H1 (cell line): ENCODE results near the gene SSNA1. TPM values are rescaled to one million over a fixed set of nuclear protein-coding genes. Genes with fewer than 3 reads are reported as not detected.

Experiments
- CTCF ChIA-PET: fragments of 300-600 bp; sonication (Branson Sonifier 250); formaldehyde crosslinking; loops from one replicate; lab custom pipeline; 2021; ENCODE audit not compliant: partially characterized antibody; lab: Charles Lee
- POLR2A ChIA-PET: fragments of 300-600 bp; sonication (Branson Sonifier 250); formaldehyde crosslinking; loops from one replicate; lab custom pipeline; 2021; ENCODE audit warnings: inconsistent platforms; ENCODE audit not compliant: partially characterized antibody; lab: Charles Lee
- DNase-seq, 2 experiments: peaks; one replicate each; pipeline versions ENCODE4 v3.0.0 to v3.0.0-alpha.2; 2010 to 2022; ENCODE audit warnings: low spot score in 2 of 2, low read depth in 1 of 2, mixed read lengths in 1 of 2
- FAIRE-seq: peaks from 2 replicates; lab custom pipeline; 2011; peaks lifted over from hg19 to GRCh38; lab: Jason Lieb, UNC
- H2AFZ ChIP-seq: 2 replicates; pipeline ENCODE4 v1.8.1; 2012; ENCODE audit warnings: low read length, inconsistent platforms
- H2AK5ac ChIP-seq: 2 replicates; pipeline ENCODE4 v1.6.1; 2013; ENCODE audit warnings: low read depth, low read length
- H2BK120ac ChIP-seq: replicated peaks from 2 replicates; pipeline ENCODE3; 2013; ENCODE audit warnings: low read depth, low read length, inconsistent platforms
- H2BK12ac ChIP-seq: 2 replicates; pipeline ENCODE4 v1.6.1; 2013; ENCODE audit warnings: low read depth, low read length
- H2BK15ac ChIP-seq: 2 replicates; pipeline ENCODE4 v1.6.1; 2013; ENCODE audit warnings: low read length
- H2BK20ac ChIP-seq: 2 replicates; pipeline ENCODE4 v1.6.1; 2013; ENCODE audit warnings: low read length
- H2BK5ac ChIP-seq: 2 replicates; pipeline ENCODE4 v1.6.1; 2013; ENCODE audit warnings: low read depth, low read length
- H3K14ac ChIP-seq: 2 replicates; pipeline ENCODE4 v1.6.1; 2013; ENCODE audit warnings: inconsistent platforms; ENCODE audit not compliant: insufficient read length
- H3K18ac ChIP-seq: 2 replicates; pipeline ENCODE4 v1.6.1; 2013; ENCODE audit warnings: low read length; ENCODE audit errors: extremely low read depth
- H3K23ac ChIP-seq: 2 replicates; pipeline ENCODE4 v1.6.1; 2013; ENCODE audit warnings: inconsistent platforms; ENCODE audit not compliant: insufficient read length
- H3K23me2 ChIP-seq: 2 replicates; pipeline ENCODE4 v1.6.1; 2013; ENCODE audit warnings: low read depth, low read length
- H3K27ac ChIP-seq: 2 replicates; pipeline ENCODE4 v1.6.1; 2011; ENCODE audit warnings: low read depth, low read length, inconsistent platforms
- H3K27me3 ChIP-seq, 4 experiments: replicated peaks in 1 of 4; 1 replicate in 1 of 4; 2 replicates in 3 of 4; pipeline versions ENCODE4 v1.6.1 to v1.8.1; 2011 to 2013; ENCODE audit warnings: low read length in 3 of 4, mild to moderate bottlenecking in 3 of 4, inconsistent platforms in 2 of 4, mixed read lengths in 2 of 4, moderate library complexity in 1 of 4; ENCODE audit not compliant: control insufficient read depth in 3 of 4, insufficient read depth in 3 of 4; ENCODE audit errors: extremely low read depth in 1 of 4
- H3K36me3 ChIP-seq, 4 experiments: 2 replicates each; pipeline versions ENCODE4 v1.6.1 to v1.8.1; 2011 to 2013; ENCODE audit warnings: mild to moderate bottlenecking in 4 of 4, low read length in 3 of 4, moderate library complexity in 2 of 4, control low read depth in 1 of 4, inconsistent platforms in 1 of 4; ENCODE audit not compliant: insufficient read depth in 4 of 4, control insufficient read depth in 2 of 4
- H3K4ac ChIP-seq: replicated peaks from 2 replicates; pipeline ENCODE3; 2013; ENCODE audit warnings: low read length, low read depth, mixed read lengths, inconsistent platforms; ENCODE audit not compliant: insufficient read length
- H3K4me1 ChIP-seq, 4 experiments: replicated peaks in 1 of 4; 1 replicate in 1 of 4; 2 replicates in 3 of 4; pipeline versions ENCODE4 v1.6.1 to v1.8.1; 2011 to 2013; ENCODE audit warnings: low read length in 3 of 4, inconsistent platforms in 2 of 4, mixed read lengths in 1 of 4; ENCODE audit not compliant: insufficient read depth in 4 of 4, control insufficient read depth in 3 of 4
- H3K4me2 ChIP-seq, 2 experiments: 2 replicates each; pipeline versions ENCODE4 v1.6.1 to v1.8.1; 2011 to 2013; ENCODE audit warnings: low read depth in 2 of 2, low read length in 2 of 2, control low read depth in 1 of 2, inconsistent platforms in 1 of 2, mild to moderate bottlenecking in 1 of 2; ENCODE audit not compliant: insufficient read depth in 1 of 2
- H3K4me3 ChIP-seq, 4 experiments: fragments of 200-600, 300-600 bp in 1 of 4; sonication (generic), shearing (Covaris generic), sonication (Bioruptor Twin) in 1 of 4; 2 replicates each; pipeline versions ENCODE4 v1.5.1 to v1.8.1; 2011 to 2016; ENCODE audit warnings: low read length in 4 of 4, low read depth in 3 of 4, control low read depth in 2 of 4, inconsistent platforms in 2 of 4, mild to moderate bottlenecking in 2 of 4, mixed read lengths in 1 of 4, moderate library complexity in 1 of 4; ENCODE audit not compliant: insufficient read depth in 2 of 4; ENCODE audit errors: extremely low read depth in 1 of 4
- H3K56ac ChIP-seq: replicated peaks from 2 replicates; pipeline ENCODE3; 2013; ENCODE audit warnings: low read depth, mild to moderate bottlenecking, mixed read lengths, low read length, inconsistent platforms; ENCODE audit not compliant: insufficient read length
- H3K79me1 ChIP-seq: 2 replicates; pipeline ENCODE4 v1.6.1; 2013; ENCODE audit warnings: low read depth, low read length, control low read depth
- H3K79me2 ChIP-seq, 2 experiments: 2 replicates each; pipeline versions ENCODE4 v1.6.1 to v1.8.1; 2012 to 2013; ENCODE audit warnings: low read length in 2 of 2, mild to moderate bottlenecking in 2 of 2, inconsistent platforms in 1 of 2; ENCODE audit not compliant: insufficient read depth in 2 of 2, control insufficient read depth in 1 of 2
- H3K9ac ChIP-seq, 4 experiments: replicated peaks in 1 of 4; 1 replicate in 1 of 4; 2 replicates in 3 of 4; pipeline versions ENCODE4 v1.6.1 to v1.8.1; 2011 to 2013; ENCODE audit warnings: low read depth in 3 of 4, low read length in 3 of 4, control low read depth in 2 of 4, mild to moderate bottlenecking in 2 of 4, moderate library complexity in 2 of 4, inconsistent platforms in 1 of 4; ENCODE audit errors: extremely low read depth in 1 of 4
- H3K9me3 ChIP-seq, 2 experiments: 2 replicates each; pipeline versions ENCODE4 v1.6.1 to v1.8.1; 2012 to 2013; ENCODE audit warnings: mild to moderate bottlenecking in 2 of 2, moderate library complexity in 2 of 2, control low read depth in 1 of 2, inconsistent platforms in 1 of 2, low read depth in 1 of 2, low read length in 1 of 2, mixed read lengths in 1 of 2; ENCODE audit not compliant: insufficient read depth in 2 of 2
- H4K20me1 ChIP-seq, 2 experiments: replicated peaks in 1 of 2; 2 replicates each; pipeline versions ENCODE3 to v1.8.1; 2011 to 2013; ENCODE audit warnings: inconsistent platforms in 2 of 2, low read length in 2 of 2, mild to moderate bottlenecking in 1 of 2; ENCODE audit not compliant: insufficient read depth in 2 of 2, control insufficient read depth in 1 of 2
- H4K5ac ChIP-seq: 2 replicates; pipeline ENCODE4 v1.6.1; 2013; ENCODE audit warnings: low read length, low read depth, mixed read lengths, inconsistent platforms; ENCODE audit not compliant: insufficient read length
- H4K8ac ChIP-seq: 2 replicates; pipeline ENCODE4 v1.8.0; 2013; ENCODE audit warnings: mild to moderate bottlenecking, moderate library complexity, low read length, inconsistent platforms; ENCODE audit not compliant: insufficient read depth; ENCODE audit errors: extremely low read depth
- H4K91ac ChIP-seq: replicated peaks from 2 replicates; pipeline ENCODE3; 2013; ENCODE audit warnings: low read length, mixed read lengths, inconsistent platforms; ENCODE audit not compliant: insufficient read length
- BRCA1 ChIP-seq: IDR thresholded peaks from 2 replicates; pipeline ENCODE4 v1.6.1; 2012; ENCODE audit warnings: low read depth, low read length, improper control_type of control experiment
- TCF12 ChIP-seq: IDR thresholded peaks from 2 replicates; pipeline ENCODE4 v1.6.1; 2011; ENCODE audit warnings: low read depth, mild to moderate bottlenecking, low read length
- WGBS, 2 experiments: shearing (Covaris generic) in 1 of 2; methylation state at CpG; one replicate each; pipeline versions ENCODE4 v1.1.6 to v1.1.7; 2013 to 2015; ENCODE audit warnings: low lambda C conversion rate in 2 of 2, mixed read lengths in 2 of 2, inconsistent platforms in 1 of 2, low coverage in 1 of 2, missing lambda C conversion rate in 1 of 2; ENCODE audit not compliant: insufficient replicate concordance in 2 of 2, insufficient coverage in 1 of 2, insufficient read length in 1 of 2; ENCODE audit errors: extremely low coverage in 1 of 2, missing lambda C conversion rate in 1 of 2; 5-methylcytosine and 5-hydroxymethylcytosine counted together
- polyA plus RNA-seq, 7 experiments: library from polyadenylated mRNA; depleted of rRNA in 3 of 7; stranded (reverse) in 5 of 7; unstranded in 2 of 7; fragments of >200 nt in 5 of 7; fragments of 200-250 nt in 2 of 7; gene quantifications; 1 replicate in 5 of 7; 2 replicates in 1 of 7; 4 replicates in 1 of 7; pipeline versions ENCODE4 v1.2.1 to v1.2.3, GENCODE V29; 2011 to 2013; ENCODE audit warnings: missing spikeins in 2 of 7, mixed read lengths in 2 of 7
- total RNA-seq: library from RNA; stranded (reverse); fragmentation: NEBNext Ultra II Directional; extraction: Animal tissue kit (Norgen Biotek cat#: 25700); gene quantifications from 2 replicates; pipeline ENCODE4 v1.2.1, GENCODE V29; 2021

Gene SSNA1
- total and polyA plus RNA-seq, 2 of the 8 experiments (the other 6 are each of a cell fraction or from before 2014, with no cell fraction given), result 87.3 to 157 TPM

DNA sequence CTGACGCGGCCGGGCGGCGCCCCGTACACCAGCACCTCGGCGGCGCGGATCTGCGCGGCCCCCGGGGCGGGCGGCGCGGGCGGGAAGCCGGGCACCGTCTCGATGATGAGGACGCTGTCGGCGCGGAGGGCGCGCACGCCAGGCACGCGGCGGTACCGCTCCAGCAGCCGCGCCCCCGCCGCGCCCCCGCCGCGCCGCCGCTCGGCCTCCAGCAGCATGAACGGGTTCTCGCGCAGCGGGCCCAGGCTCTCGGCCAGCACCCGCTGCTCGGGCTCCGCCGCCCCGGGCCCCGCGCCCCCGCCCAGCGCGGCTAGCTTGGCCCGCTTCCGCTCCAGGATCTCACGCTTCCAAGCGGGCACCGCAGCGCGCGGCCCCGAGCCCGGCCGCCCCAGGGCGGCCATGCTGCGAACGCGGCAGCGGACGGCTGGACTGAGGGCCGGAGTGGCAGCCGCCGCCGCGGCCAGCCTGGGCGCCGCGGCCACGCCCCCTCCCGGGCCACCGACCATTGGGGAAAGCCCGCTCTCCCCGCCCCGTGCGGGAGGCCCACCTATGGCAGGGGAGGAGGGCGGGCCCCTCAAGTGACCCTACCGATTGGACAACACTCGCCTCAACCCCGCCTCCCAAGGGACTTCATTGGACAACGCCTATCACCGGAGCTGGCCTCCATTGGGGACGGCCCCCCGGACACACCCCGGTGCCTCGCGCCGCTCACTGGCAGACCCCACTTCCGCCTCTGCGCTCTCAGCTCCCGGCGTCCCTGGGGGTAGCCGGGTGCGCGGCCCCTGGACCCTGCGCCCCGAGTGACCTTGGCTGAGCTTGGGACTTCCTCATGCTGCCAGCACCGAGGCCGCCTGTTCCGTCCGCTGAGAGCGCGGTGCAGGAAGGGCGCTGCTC is 12.1 kb downstream of the SSNA1 start, which contains the start of gene TPRN:
Gene TPRN (minus strand): TSS at position 431 of the 894 bp plus-strand sequence. CDS start 30 bp downstream, at position 401.
- no peak within 1 kb of the TSS for H3K14ac ChIP-seq
- DNase-seq (peak; percentile 96 to 97), FAIRE-seq (no peak)
- H2BK15ac ChIP-seq, result no peak within 1 kb of the TSS
- H3K4me1 ChIP-seq, result peaks cover 8 to 28% (median 18%) of the 10 kb centered on the region in 4 experiments
- POLR2A ChIA-PET, result interaction anchor here (0.6 to 69.9 kb wide), 13 partner anchors 11 to 114 kb away, joined by 3 to 1462 read pairs (median 6); partner anchors contain the start of genes ANAPC2, CYSRT1, MAN1B1 and NELFB
- no peaks in the 10 kb centered on the region for H3K36me3 ChIP-seq
- H2BK12ac ChIP-seq, result no peak within 1 kb of the TSS
- H3K9me3 ChIP-seq, result no peaks in the 10 kb centered on the region
- no peak within 1 kb of the TSS; the same call in 1 of the 2 replicates for H3K27ac ChIP-seq
- peaks cover 13% of the 10 kb centered on the region for H3K23me2 ChIP-seq
- no peak within 1 kb of the TSS for H3K23ac ChIP-seq
- H3K27me3 ChIP-seq, result no peaks in the 10 kb centered on the region
- peaks cover 0 to 44% of the 10 kb centered on the region in 2 experiments; a peak in 3 of 4 replicates for H3K79me2 ChIP-seq
- peak within 1 kb of the TSS; percentile 99 for H4K91ac ChIP-seq
- H2BK5ac ChIP-seq, result peak within 1 kb of the TSS; percentile 98
- H3K18ac ChIP-seq, result peak within 1 kb of the TSS; percentile 99
- H4K5ac ChIP-seq, result peak within 1 kb of the TSS; percentile 100
- H2AFZ ChIP-seq, result no peak within 1 kb of the TSS
- CTCF ChIA-PET, result interaction anchor here (0.6 to 4.4 kb wide), 9 partner anchors 10 to 154 kb away, joined by 3 to 19 read pairs (median 4); partner anchors contain the start of genes NPDC1 and RNF224
- H3K4ac ChIP-seq, result peak within 1 kb of the TSS; percentile 91
- H2AK5ac ChIP-seq, result no peak within 1 kb of the TSS
- H3K56ac ChIP-seq, result peak within 1 kb of the TSS; percentile 77
- H3K79me1 ChIP-seq, result peaks cover 26% of the 10 kb centered on the region
- H3K4me2 ChIP-seq, result peak within 1 kb of the TSS; percentile 76 to 88
- peaks cover 0 to 23% of the 10 kb centered on the region in 2 experiments for H4K20me1 ChIP-seq
- peak within 1 kb of the TSS; percentile 35 to 71 (median 62) for H3K9ac ChIP-seq
- WGBS, 2 experiments, result 1% methylated on average over 40 of the region's 118 CpGs; no CpG with 5 or more reads in 1 of the 2 experiments
- peak within 1 kb of the TSS; percentile 54 for H2BK120ac ChIP-seq
- H2BK20ac ChIP-seq, result no peak within 1 kb of the TSS
- peak within 1 kb of the TSS; percentile 64 to 78 (median 69) for H3K4me3 ChIP-seq
- H4K8ac ChIP-seq, result peak within 1 kb of the TSS; percentile 86
- TF ChIP-seq TCF12, result no peak
- TF ChIP-seq BRCA1, result no peak
